ENCODE data around the gene FHIP1A. TPM values are rescaled to one million over a fixed set of nuclear protein-coding genes. Genes with fewer than 3 reads are reported as not detected.

FHIP1A gene
- total and polyA plus RNA-seq, 2 of the 13 experiments (the other 11 are each of a cell fraction or from before 2014, with no cell fraction given): 4.1 to 6.2 TPM

DNA sequence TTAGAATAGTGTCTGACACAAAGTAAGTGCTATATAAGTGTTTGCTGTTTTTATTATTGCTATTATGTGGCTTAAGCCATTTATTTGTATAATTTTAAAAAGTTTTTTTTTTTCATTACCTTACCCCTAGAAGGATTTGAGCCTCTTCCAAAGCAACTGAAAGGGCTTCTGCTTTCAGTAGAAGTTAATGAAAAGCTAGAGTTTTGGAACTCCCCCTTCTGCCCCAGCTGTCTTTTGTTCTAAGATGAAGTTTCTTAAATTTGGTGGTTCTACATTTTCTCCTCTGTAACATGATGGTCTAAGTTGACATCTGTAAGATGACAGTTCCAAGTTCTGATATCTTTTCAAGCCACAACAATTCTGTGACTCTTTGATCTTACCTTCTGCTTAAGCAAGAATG is 30.3 kb downstream of the FHIP1A start:
- Histone ChIP-seq H3K79me2 (ENCODE audit: insufficient read depth, low read length) (no peaks in the 10 kb centered on the region), H3K4me2 (ENCODE audit: low read depth, low read length) (no peak overlapping the region), H2AFZ (ENCODE audit: low read length) (no peak overlapping the region), H3K36me3 (replicated peaks in 1 of 2; ENCODE audit: control insufficient read depth in 1 of 2, insufficient read depth in 2 of 2, low read length in 2 of 2) (no peaks in the 10 kb centered on the region), H3K9me3 (ENCODE audit: low read length) (no peaks in the 10 kb centered on the region), H3K27ac (ENCODE audit: extremely low read length, insufficient read depth, low read length) (no peak overlapping the region), H4K20me1 (ENCODE audit: insufficient read depth, low read length) (no peaks in the 10 kb centered on the region), H3K4me1 (ENCODE audit: insufficient read depth, low read length) (0 out of 2 replicates have a peak, but pooled peaks cover 9% of the 10 kb centered on the region), H3K4me3 (replicated peaks in 1 of 3; ENCODE audit: insufficient read depth in 1 of 3, low read depth in 2 of 3, low read length in 3 of 3) (no peak overlapping the region), H3K9ac (ENCODE audit: insufficient read depth, low read depth, low read length) (no peak overlapping the region), H3K27me3 (ENCODE audit: control insufficient read depth in 1 of 2, insufficient read depth in 2 of 2, low read length in 2 of 2) (no peaks in the 10 kb centered on the region)
- no peak for DNase-seq (ENCODE audit: low spot score)
- POLR2A ChIA-PET: no interaction called here
- intact Hi-C loops (cut with micrococcal nuclease; ENCODE audit: unreplicated experiment) (no loop called here), in situ Hi-C loops (cut with HindIII; ENCODE audit: extremely low pct_ligation_motif_present, low pct_unique_long_range_greater_than_20kb) (no loop called here)
- no TSS peak for BruUV-seq (replicated peaks)
- no peak for ATAC-seq
- no peak for TF ChIP-seq ZNF543 (CRISPR knock-in tag; IDR thresholded peaks at IDR 0.05)
- TF ChIP-seq SKI (IDR thresholded peaks at IDR 0.05; ENCODE audit: partially characterized antibody): no peak
- TF ChIP-seq, protein P1, sequence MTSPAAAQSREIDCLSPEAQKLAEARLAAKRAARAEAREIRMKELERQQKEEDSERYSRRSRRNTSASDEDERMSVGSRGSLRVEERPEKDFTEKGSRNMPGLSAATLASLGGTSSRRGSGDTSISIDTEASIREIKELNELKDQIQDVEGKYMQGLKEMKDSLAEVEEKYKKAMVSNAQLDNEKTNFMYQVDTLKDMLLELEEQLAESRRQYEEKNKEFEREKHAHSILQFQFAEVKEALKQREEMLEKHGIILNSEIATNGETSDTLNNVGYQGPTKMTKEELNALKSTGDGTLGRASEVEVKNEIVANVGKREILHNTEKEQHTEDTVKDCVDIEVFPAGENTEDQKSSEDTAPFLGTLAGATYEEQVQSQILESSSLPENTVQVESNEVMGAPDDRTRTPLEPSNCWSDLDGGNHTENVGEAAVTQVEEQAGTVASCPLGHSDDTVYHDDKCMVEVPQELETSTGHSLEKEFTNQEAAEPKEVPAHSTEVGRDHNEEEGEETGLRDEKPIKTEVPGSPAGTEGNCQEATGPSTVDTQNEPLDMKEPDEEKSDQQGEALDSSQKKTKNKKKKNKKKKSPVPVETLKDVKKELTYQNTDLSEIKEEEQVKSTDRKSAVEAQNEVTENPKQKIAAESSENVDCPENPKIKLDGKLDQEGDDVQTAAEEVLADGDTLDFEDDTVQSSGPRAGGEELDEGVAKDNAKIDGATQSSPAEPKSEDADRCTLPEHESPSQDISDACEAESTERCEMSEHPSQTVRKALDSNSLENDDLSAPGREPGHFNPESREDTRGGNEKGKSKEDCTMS (CRISPR knock-in tag; conservative IDR thresholded peaks at IDR 0.05): no peak
- TF ChIP-seq ZNF850 (CRISPR knock-in tag; conservative IDR thresholded peaks at IDR 0.05): no peak
- no peak for TF ChIP-seq TBX3 (IDR thresholded peaks at IDR 0.05; ENCODE audit: borderline replicate concordance)
- no peak for TF ChIP-seq PREB (CRISPR knock-in tag; IDR thresholded peaks at IDR 0.05)
- no peak for TF ChIP-seq ZFP36L2 (CRISPR knock-in tag; IDR thresholded peaks at IDR 0.05)
- TF ChIP-seq TGIF2 (CRISPR knock-in tag; IDR thresholded peaks at IDR 0.05): no peak
- no peak for TF ChIP-seq KDM3A (CRISPR knock-in tag; IDR thresholded peaks at IDR 0.05; ENCODE audit: low read depth)
- no peak for TF ChIP-seq MED13 (CRISPR knock-in tag; IDR thresholded peaks at IDR 0.05)
- no peak for TF ChIP-seq ESRRA (CRISPR knock-in tag; IDR thresholded peaks at IDR 0.05; ENCODE audit: low read depth)
- TF ChIP-seq DR1 (CRISPR knock-in tag; IDR thresholded peaks at IDR 0.05): no peak
- TF ChIP-seq ZNF441 (CRISPR knock-in tag; IDR thresholded peaks at IDR 0.05; ENCODE audit: borderline replicate concordance): no peak
- no peak for FAIRE-seq
- CTCF ChIA-PET (ENCODE audit: low intra/inter-chr PET ratio, low total read pairs): no interaction called here

Data from HepG2 (cell line).